Stimulated activated CD4-positive, alpha-beta T cell treated with anti-CD3 and anti-CD28 coated beads, Interleukin-4, amount 100 ng/mL, for 48 hours (primary cell): Measurements from ENCODE around the gene DPEP1.
"Not testable (repeated sequence)": the region's sequence is repeated elsewhere in the genome, so short reads cannot be mapped to it uniquely, and the experiment has no call there.

Experiments used
- DNase-seq, 2 donors: peaks; one replicate each; pipeline ENCODE4 v3.0.0-alpha.2; 2020; ENCODE audit warnings: low read depth in 2 of 2

Gene DPEP1

DNA sequence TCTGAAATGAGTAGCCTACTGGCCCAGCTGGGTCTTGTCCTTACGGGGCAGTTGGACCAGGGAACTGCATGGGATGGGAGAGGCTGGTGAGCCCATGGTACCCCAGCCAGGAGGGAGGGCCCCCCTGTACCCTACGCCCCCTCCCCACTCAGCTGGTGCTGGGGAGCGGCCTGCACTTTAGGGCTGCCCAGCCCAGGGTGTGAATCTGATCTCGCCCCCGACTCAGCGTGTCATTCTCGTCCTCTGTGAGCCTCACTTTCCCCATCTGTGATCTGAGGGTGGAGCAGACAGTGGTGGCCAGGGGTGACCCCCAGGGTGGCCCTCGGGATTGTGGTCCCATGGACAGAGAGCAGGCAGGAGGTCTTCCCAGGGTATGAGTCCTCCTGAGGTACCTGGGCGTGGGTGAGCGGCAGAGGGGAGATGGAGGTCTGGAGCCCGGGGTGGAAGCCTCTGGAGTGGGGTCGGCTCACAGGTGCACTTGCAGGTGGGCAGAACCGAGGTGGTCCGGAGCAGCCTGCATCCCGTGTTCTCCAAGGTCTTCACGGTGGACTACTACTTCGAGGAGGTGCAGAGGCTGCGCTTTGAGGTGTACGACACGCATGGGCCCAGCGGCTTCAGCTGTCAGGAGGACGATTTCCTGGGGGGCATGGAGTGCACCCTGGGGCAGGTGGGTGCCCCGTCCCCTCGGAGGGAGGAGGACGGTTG, 36.2 kb upstream of the DPEP1 start:
- DNase-seq, result no peak

DNA sequence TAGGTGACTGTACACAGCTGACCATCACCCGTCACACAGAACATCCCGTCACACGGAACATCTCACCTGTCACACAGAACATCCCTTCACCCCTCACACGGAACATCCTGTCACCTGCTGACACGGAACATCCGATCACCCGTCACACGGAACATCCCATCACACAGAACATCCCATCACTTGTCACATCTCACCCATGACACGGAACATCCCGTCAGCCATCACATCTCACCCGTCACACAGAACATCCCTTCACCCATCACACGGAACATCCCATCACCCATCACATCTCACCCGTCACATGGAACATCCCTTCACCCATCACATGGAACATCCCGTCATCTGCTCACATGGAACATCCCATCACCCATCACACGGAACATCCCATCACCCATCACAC, 34.1 kb upstream of the DPEP1 start:
- DNase-seq, result no peak

DNA sequence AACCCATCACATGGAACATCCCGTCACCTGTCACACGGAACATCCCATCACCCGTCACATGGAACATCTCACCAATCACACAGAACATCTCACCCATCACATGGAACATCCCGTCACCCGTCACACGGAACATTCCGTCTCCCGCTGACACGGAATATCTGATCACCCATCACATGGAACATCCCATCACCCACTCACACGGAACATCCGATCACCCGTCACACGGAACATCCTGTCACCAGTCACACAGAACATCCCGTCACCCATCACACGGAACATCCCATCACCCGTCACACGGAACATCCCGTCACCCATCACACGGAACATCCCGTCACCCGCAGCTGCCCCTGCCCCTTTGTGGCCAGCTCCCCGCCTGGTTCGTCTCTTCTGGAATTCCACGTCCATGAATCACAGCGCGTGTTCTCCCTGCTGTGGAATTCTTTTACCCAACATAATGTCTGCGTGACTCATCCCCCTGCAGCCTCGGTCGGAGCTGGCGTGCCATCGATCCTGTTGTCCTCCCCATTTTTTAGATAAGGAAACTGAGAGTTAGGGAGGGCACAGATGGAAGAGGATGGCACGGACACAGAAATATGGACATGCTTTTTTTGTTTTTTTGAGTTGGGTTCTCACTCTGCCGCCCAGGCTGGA, 32.3 kb upstream of the DPEP1 start:
- DNase-seq, result no peak

DNA sequence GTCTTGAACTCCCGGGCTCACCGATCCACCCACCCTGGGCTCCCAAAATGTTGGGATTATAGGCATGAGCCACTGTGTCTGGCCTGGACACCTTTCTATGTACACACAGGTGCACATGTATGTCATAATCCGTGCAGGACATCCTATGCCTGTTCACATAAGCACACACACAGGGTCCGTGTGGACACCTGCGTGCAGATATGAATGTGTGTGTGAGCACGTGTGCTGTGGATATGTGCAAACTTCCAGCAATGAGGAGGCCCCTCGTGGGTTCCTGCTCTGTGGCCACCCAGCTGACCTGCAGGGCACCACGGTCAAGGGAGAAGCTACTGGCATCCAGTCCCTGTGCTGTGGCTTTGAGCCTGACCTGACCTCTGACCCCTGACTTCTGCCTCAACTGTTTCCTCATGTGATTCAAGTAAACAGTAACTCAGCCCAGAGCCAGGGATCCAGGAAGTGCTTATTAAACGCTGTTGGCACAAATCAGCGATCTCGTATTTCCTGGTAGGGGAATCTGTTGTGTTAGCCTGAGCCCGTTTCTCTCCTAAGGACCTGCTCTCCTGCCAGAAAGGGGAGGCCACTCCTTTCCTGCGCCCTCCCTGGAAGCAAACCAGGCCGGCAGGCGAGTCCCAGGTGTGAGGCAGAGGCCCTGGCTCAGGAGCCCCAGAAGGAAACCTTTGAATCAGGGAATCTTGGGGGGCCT, 31.4 kb upstream of the DPEP1 start:
- DNase-seq, result no peak

DNA sequence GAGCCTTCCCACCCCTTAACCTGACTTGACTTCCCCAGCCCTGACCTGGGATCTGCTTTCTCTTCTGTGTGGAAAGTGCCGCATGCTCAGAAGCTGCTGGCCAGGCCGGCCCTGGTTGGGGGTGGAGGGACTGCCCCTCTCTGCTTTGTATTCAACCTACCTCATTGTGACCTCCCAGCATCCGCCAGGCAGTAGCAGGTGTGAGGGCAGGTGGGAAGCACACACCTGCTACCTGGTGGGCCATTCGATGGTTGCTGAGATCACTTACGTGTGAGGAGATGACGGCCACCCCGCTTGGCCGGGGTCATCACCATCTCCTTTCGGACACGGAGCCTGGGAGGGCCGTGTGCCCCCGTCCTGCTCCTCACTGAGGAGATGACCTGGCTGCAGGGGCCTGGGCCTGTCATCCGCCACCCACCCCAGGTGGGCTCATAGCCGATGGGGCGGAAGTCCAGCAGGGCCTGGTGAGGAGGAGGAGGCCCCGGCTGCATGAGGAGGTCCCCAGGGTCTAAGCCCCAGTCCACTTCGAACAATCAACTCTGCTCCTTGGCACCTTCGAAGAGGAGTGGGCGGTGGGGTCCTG, 30.7 kb upstream of the DPEP1 start:
- DNase-seq, result no peak

DNA sequence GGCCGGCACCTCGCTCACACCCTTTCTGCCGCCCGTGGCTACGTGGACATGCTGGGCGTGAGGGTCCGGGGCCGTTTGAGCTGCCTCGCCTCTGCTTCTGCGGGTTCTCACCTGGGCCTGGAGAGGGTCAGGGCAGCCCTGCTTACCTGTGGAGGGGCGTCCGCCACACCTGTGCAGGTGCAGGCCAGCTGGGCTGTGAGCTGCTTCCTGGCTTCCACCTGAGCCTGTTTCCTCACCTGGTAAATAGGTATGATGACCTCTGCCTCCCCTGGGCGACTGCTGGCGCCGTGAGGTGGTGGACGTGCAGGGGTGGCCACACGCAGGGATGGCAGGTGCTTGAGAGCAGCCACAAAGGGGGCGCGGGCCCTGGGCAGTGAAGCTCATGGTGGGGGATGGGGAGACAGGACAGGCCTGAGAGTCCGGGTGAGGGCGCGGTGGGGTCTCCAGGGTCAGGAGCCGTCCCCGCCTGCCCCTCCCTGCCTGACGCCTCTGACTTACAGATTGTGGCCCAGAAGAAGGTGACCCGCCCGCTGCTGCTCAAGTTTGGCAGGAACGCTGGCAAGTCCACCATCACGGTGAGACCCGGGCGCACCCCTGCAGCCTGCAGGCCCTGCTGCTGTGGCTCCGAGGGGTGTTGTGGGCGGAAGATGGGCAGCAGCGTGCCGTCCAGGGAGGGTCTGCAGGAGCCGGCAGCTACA, 30.1 kb upstream of the DPEP1 start:
- DNase-seq, result no peak

DNA sequence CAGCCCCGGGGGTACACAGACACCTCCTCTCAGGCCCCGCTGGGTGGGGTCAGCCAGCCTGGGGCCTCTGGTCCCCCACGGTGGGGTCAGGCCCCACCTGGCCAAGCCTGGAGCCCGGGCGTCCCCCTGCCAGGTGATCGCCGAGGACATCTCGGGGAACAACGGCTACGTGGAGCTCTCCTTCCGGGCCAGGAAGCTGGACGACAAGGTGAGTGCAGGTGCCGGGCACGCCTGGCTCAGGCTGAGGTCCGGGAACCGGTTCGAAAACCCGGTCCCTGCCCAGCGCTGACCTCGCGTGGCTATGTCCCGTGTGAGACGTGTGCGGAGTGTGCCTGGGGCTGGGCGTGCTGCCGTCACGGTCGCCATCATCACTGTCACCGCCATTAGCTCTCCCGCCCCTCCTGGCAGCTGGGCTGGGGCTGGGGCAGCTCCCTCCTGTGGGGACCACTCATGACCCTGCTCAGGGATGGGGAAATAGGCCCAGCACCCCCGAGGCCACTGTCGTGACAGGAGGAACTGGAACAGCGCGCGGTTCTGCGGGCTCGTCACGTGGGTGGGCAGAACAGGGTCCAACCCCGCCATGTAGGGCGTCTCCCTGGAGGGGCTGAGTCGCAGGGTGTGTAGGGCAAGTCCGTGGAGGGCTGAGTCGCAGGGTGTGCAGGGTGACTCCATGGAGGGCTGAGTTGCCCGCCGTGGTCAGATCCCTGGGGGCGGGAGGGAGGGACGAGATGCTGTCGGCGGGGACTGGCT, 29.4 kb upstream of the DPEP1 start:
- no peak for DNase-seq

DNA sequence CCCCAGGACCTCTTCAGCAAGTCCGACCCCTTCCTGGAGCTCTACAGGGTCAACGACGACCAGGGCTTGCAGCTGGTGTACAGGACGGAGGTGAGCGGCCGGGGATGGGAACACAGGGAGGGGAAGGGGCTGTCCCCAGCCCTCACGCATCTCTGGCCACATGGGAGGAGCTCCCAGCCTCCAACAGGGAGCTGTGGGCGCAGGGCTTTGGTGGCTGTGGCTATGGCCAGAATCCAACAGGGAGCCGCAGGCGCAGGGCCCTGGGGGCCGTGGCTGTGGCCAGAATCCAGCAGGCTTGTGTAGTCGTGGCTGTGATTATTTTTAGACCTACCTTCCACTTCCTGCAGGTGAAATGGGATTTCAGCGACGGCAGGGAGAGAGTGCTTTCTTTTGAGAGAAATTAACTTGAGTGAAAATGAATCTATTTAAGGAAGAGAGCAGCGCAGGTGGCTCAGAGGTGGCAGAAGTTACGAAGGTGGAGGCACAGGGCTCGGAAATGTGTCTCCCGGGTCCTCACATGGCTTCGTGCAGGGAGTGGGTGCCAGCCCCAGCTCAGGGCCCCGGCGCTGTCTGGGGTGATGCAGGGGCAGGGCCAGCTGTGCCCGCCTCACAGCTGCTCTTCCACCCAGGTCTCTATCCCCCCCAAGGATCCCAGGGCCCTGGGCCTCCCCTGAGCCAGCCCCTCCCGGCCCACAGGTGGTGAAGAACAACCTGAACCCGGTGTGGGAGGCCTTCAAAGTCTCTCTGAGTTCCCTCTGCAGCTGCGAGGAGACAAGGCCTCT, 28.5 kb upstream of the DPEP1 start:
- DNase-seq, result no peak

DNA sequence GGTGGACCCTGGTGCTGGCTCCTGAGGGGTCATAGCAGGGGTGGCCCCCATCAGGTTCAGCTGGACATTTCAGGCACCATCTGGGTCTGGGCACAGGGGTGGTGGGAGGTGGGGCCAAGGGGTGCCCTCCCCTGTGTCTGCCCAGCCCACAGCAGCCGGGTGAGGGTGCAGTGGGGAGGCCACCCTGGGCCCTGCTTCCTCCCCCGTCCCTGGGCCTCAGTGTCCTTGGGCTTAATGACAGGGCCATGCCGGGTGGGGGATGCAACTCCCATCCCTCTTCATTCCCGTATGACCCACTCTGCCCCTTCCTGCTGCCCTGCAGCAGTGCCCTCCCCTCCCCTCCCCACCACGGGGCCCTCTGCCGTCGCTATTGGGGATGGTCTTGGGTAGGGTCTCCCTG, 27.2 kb upstream of the DPEP1 start:
- no peak for DNase-seq

DNA sequence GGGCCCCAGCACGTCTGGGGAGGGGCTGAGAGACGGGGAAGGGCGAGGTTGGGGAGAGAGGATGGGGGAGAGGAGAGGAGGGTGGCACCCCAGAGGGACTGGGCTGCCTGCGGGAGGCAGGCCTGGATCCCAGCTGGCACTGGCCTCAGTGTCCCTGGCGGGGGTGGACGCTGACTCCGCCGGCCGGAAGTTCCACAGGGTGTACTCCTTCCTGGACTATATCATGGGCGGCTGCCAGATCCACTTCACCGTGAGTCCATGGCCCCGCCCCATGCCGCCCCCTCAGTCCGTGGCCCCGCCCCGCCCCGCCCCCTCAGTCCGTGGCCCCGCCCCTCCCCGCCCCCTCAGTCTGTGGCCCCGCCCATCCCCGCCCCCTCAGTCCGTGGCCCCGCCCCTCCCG, 26.6 kb upstream of the DPEP1 start:
- DNase-seq, result no peak

DNA sequence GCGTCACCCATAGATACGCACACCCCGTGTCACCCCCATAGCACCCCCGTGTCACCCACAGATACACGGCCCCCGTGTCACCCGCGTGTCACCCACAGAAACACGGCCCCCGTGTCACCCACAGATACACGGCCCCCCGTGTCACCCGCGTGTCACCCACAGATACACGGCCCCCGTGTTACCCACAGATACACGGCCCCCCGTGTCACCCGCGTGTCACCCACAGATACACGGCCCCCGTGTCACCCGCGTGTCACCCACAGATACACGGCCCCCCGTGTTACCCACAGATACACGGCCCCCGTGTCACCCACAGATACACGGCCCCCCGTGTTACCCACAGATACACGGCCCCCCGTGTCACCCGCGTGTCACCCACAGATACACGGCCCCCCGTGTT, 25.8 kb upstream of the DPEP1 start:
- DNase-seq, result not testable (repeated sequence)

DNA sequence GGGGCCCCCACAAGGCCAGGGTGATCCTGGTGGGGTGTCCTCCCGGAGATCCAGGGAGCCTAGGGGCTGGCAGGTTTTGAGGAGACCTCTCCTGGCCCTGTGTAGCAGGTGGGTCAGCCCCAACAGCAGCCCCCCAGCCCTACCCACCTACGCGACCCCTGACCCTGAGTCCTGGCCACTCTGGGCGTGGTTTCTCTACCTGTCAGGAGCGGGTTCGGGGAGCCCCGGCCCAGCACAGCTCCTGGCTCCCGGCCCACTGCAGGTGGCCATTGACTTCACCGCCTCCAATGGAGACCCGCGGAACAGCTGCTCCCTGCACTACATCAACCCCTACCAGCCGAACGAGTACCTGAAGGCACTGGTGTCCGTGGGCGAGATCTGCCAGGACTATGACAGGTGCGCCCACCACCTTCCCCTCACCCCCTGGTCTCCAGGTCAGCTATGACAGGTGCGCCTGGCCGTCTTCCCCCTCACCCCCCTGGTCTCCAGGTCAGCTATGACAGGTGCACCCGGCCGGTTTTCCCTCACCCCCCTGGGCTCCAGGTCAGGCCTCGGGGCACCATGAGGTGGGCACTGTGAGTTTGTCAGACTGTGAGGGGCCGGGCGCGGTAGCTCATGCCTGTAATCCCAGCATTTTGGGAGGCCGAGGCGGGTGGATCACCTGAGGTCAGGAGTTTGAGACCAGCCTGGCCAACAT, 24.9 kb upstream of the DPEP1 start:
- DNase-seq, result no peak

DNA sequence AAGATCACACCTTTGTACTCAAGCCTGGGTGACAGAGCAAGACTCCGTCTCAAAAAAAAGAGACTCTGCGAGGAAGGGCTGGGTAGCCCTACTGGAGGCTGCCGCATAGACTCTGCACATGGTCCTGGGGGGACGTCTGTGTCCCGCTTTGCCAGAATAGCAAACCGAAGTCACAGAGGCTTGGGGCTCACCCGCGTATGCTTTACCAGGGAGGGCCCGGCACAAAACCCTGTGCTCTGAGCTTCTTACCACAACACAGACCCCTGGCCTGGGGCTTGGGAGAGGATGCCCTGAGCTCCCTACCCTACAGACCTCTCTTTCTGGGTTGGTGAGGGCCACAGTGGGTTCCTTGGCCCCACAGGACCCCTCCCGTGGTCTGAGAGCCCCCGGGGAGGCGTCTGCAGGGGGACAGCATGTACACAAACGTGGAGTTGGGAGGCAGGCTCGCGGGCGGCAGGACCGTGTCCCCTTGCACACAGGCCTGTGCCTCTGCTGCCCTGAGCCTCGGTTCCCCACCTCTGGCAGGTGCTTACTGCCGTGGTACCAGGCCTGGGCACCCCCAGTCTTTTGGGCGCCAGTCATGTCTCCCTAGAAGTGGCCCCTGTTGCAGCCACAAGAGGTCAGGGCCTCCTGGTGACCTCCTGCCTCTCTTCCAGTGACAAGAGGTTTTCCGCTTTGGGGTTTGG, 24.1 kb upstream of the DPEP1 start:
- DNase-seq, result no peak

DNA sequence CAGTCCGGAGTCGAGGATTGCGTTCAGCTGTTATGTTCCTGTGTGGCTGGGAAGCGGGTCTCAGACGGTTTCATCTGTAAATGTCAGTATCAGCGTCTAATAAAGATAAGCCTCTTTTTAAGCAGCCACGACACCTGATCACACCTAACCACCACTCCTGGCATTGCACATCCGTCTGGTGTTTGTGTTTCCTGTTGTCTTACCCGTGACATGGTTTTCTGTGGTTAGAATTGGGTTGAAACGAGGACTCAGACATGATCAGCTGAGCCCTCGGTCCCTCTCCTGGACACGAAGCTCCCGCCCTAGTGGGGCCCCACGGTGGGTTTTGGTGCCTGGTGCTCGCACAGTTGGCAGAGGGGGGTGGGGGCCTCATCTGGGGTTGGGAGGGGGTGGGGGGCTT, 19.6 kb upstream of the DPEP1 start:
- no peak for DNase-seq

DNA sequence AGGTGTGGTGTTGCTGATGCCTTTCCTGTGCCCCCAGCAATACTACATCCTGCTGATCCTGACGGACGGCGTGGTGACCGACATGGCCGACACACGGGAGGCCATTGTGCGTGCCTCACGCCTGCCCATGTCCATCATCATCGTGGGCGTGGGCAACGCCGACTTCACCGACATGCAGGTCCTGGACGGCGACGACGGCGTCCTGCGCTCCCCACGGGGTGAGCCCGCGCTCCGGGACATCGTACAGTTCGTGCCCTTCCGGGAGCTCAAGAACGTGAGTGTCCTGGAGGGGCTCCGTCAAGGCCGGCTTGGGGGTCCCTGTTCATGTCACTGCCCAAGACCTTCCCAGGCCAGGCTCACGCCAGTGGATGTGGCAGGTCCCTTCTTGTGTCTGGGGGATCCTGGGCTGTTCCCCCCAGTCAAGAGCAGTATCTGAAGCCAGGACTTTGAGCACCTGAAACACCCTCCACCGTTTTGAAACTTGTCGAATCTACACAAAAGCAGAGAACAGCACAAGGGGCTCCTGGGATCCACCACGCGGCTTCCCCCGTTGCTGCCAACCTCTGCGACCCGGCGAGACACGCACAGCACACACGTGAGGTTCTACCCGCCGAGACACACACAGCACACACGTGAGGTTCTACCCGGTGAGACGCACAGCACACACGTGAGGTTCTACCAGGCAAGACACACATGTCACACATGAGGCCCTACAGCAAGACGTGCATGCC, 17.9 kb upstream of the DPEP1 start:
- DNase-seq, result no peak

DNA sequence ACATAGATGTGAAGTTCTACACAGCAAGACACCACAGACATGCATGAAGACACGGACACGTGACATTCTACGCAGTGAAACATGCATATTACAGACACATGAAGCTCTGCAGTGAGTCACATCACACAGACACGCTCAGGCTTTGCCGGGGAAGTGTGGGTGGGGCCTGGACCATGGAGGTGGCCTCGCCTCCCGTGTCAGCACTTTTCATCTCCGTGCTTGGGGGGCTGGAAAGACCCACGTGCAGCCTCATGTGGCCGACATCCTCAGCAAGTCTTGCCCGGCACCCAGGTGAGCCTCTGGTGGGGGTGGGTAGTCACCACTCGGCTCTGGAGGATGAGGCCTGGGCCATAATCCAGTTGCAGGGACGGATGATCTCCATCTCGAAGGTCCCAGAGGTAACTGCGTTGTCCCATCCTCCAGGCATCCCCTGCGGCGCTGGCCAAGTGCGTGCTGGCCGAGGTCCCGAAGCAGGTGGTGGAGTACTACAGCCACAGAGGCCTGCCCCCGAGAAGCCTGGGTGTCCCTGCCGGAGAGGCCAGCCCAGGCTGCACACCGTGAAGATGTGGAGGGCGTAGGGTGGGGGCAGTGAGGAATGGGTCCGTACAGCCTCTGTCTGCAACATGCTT, 17.3 kb upstream of the DPEP1 start:
- DNase-seq, result no peak

DNA sequence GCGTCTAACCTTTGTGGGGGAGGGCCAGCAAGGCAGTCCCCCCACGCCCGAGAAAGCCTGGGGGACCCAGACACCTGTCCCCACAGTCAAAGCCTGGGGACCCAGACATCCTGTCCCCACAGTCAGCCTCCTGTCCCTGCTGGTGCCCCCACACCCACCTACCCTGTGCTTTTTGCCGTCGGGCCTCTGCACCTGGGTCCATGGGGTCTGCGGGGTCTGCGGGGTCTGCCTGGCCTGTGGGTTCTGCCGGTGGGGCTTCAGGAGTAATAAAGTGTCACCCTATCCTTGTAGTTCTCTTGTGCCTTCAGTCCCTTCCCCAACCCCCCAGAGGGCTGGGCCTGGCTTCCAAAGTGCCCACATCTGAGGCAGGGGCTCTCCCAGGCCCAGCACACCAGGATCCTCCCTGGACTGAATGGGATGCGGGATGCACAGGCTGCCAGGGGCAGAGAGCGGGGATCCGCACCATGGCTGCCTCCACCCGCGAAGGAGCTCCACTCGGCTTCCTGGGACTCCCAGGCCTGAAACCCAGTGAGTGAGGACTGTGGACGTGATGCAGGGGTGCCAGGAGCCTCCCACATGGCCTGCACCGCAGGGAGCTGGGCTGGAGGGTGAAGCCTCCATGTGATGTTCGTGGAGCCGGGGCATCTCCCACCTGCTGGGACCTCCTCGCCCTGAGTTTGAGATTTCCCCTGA, 16.3 kb upstream of the DPEP1 start:
- DNase-seq, result no peak

DNA sequence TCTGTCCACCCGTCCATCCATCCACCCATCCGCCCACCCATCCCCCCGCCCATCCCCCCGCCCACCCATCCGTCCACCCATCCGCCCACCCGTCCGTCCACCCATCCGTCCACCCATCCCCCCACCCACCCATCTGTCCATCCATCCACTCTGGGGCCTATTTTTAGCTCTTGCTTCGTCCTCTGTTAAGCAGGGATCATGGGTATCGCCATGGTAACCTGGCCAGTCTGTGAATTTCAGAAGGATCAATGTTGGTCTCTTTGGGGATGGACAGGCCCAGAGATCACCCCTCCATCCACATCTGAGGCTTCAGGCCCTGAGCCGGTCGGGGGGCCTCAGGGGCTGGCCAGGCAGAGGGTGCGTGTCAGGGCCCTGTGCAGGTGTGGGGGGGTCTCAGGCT, 15.2 kb upstream of the DPEP1 start:
- DNase-seq, result no peak
